GM12892 (cell line): ENCODE results near the gene PLA2G4D.

Source experiments
- POLR2A ChIP-seq: IDR thresholded peaks from 2 replicates; pipeline ENCODE4 v1.6.1; 2011; ENCODE audit warnings: low read depth, low read length, control low read depth
- POLR2AphosphoS5 ChIP-seq: IDR thresholded peaks from 2 replicates; pipeline ENCODE4 v1.6.1; 2011; ENCODE audit warnings: low read depth, low read length, control low read depth

DNA sequence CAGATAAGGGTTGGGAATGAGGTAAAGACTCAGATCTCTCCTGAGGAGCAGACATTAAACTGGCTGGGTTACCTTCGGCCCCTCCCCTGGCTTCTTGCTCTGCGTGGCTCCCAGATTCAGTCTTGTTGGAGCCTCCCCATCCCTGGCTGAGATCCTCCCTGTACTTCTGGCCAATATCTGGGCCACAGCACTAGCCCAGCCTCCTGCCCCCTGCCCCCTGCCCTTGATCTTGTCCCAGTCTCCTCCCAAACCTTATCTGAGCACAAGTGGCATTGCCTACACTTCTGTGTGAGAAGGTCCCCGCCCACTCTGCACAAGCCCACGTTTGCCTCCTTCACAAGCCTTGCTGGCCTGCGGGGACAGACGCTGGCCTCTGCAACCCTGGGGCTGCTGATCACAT is 45.2 kb upstream of the PLA2G4D start:
- TF ChIP-seq POLR2AphosphoS5 (no peak), POLR2A (no peak)
